NCI-H524 treated with DMSO at 0.1 percent for 48 hours (cell line): Measurements from ENCODE around the gene TGFBR3.
"Not testable (repeated sequence)": the region's sequence is repeated elsewhere in the genome, so short reads cannot be mapped to it uniquely, and the experiment has no call there.

ENCODE experiments used
- DNase-seq: peaks from one replicate; lab custom pipeline; 2025; lab: John Stamatoyannopoulos, UW

Gene TGFBR3

GRCh38 chr1:91847851-91848250 lies 38.1 kb downstream of the TGFBR3 start:
- DNase-seq: no peak

- no peak for DNase-seq
These were observed 39.3 kb downstream of the TGFBR3 start for GRCh38 chr1:91846639-91847013.

- DNase-seq: peak; percentile 89
These were observed 39.8 kb downstream of the TGFBR3 start for GRCh38 chr1:91846007-91846638.

GRCh38 chr1:91844862-91845528 lies 41.0 kb downstream of the TGFBR3 start:
- DNase-seq: no peak

GRCh38 chr1:91843843-91844242 lies 42.1 kb downstream of the TGFBR3 start:
- no peak for DNase-seq

GRCh38 chr1:91842563-91842962 lies 43.4 kb downstream of the TGFBR3 start:
- DNase-seq: no peak

GRCh38 chr1:91842056-91842455 lies 43.9 kb downstream of the TGFBR3 start:
- DNase-seq: no peak

- not testable (repeated sequence) for DNase-seq
These were observed 45.7 kb downstream of the TGFBR3 start for GRCh38 chr1:91840276-91840675.

GRCh38 chr1:91836331-91837040 lies 49.5 kb downstream of the TGFBR3 start:
- no peak for DNase-seq

DNA sequence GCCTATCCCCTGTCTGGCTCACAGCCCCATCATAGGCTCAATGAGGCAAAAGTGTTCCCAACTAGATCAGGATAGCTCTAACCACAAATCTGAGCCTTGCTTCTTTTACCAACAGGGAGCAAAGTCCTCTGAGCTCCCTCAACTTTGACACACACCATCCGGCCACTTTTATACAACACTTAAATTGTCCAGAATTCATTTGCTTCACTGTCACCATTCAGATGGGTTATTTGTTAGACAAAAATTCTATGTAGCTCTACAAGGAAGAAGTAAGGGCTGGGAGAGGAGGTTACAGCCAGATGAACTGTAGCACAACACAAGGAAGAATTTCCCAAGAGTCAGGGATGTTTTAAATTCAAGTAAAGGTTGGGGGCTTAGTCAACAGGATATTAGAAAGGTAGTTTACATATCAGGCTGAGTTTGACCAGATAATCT lies 50.8 kb downstream of the TGFBR3 start:
- no peak for DNase-seq

- DNase-seq: not testable (repeated sequence)
These were observed 51.4 kb downstream of the TGFBR3 start for GRCh38 chr1:91834549-91834948.

- DNase-seq: no peak
These were observed 52.0 kb downstream of the TGFBR3 start for GRCh38 chr1:91833946-91834345.

DNA sequence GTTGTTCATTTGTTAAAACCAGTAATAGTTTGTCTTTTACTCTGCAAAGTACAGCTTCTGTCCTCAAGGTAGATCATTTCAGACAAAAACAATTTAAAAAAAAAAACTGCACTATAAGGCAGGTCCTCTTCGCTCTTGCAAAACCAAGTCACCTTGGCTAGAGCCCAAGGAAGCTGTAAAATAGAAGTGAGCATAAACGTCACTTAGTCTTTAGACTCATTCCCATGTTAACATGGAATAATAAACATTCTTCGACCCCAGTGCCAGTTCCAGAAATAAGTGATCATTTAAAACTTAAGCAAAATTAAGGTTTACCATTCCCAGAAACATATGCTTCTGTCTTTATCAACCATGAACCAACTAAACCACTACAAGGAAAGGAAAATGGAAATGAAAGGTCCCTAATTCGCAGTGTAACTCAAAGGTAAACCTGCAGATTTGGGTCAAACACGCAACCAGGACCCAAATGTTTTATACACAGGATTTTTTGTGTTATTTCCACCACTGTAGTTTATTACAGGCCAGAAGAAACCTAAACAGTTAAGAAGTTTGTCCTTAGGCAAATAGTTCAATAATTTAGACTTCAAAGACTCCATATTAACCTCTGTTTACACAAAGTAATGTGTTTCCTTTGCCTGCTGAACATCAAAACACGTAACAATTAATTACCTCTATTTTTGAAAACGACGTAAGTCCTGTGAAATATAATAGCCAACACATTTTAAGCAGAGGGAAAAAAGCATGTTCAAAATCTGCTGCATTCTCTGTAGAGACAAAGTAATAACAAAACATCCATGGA lies 54.6 kb downstream of the TGFBR3 start:
- no peak for DNase-seq

DNA sequence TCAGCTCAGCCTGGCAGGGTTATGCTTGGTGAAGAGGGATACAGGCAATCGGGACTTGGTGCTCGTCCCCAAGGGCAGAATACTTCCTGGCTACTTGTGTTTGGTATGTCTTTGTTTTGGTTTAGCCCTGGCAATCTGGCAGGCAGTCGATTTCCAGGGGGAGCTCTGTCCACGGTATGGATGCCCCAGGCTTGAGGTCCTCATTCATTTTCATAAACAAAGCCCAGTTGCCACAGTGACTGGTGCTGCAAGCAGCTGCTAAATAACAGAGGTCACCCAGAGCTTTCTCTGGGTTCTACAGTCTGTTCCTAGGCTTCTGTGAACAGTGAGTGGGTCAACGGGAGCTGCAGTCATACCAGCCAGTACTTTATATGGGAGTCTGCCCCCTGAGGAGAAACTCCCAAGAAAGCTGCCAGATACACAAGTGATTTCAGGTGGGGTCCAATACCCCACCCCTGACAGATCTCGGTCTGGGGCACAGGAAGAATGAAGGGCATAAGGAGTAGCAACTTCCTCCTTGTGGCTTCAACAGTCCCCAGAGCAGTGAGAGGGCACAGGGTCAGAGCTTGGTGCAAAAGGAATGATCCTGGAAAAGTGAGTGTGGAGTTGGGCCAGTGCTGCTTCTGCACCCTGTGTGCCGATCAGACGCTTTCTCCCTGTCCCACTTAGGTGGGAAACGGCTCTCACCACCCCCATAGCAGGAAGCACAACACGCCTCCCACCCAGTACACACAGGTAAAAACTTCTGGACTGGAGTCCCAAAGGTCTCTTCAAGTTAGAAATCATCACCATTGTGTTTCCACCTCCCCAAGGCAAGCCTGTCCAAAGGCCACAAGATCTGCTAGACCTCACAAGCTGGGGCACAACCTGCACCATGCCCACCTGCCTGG lies 55.5 kb downstream of the TGFBR3 start:
- no peak for DNase-seq

GRCh38 chr1:91829293-91830153 lies 56.4 kb downstream of the TGFBR3 start:
- DNase-seq: no peak

GRCh38 chr1:91828583-91829281 lies 57.2 kb downstream of the TGFBR3 start:
- no peak for DNase-seq

DNA sequence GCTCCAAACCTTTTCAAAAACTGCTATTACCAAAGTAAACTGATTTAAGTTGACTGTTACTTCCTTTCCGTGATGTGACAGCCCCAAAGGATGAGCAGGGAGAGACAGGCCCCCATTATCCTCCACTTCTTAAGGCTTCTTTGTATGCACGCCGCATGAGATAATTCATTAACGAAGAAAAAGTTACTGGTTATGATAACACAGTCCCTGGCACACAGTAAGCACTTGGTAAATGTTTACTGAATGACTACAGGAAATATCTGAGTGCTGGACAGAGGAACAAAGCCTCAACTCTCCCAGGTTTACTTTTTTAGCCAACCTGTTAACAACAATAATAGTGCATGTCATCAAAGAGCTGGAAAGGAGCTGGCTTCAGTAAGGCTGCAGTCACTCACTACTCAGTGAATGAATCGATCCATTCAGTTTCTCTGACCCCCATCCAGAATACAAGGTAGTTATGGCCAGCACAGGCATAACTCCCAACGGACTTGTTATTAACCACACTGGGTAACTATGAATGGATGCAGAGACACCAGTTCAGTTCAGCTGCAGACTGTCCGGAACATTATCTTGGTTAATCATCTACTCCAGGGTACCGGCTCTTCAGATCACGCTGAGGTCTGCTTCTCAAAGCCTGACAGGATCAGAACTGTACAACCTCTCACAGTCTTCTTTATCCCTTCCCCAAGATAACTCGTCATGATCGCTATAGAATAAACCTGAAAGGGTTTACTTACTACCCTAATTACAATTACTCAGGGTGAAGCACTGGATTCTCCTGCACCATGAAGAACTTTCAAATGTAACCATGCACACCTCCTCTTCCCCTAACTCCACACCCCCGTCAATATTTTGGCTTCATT lies 58.3 kb downstream of the TGFBR3 start:
- no peak for DNase-seq

GRCh38 chr1:91827087-91827458 lies 58.9 kb downstream of the TGFBR3 start:
- DNase-seq: no peak

DNA sequence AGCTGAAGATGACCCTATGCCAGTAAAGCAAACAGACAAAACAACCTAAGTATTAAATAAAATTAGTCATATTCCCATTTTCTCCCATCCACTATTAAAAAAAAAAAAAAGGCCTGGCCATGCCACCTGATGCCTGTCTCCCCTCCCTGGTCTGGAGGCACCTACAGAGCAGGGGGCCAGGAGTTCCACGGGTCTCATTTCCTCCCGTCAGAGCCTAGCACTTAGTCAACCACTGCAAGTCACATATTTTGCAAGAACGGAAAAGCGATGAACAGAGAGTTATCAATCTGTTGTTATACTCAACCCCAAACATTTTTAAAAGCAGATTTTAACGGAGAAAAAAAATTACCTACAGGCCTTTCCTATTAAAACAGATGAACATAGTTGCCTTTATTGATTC lies 59.3 kb downstream of the TGFBR3 start:
- no peak for DNase-seq
